SK-N-SH treated with all-trans-retinoic acid at 6 μM for 48 hours (cell line): ENCODE results near the gene TMEM178B.

Experiments
- BACH2 ChIP-seq: fragments of 250-450 bp; sonication (Bioruptor Pico); IDR thresholded peaks from 2 replicates; pipeline ENCODE4 v1.9.0; 2021; ENCODE audit warnings: mild to moderate bottlenecking, borderline replicate concordance
- GLIS3 ChIP-seq: fragments of 250-450 bp; sonication (Bioruptor Pico); IDR thresholded peaks from 2 replicates; pipeline ENCODE4 v1.5.0; 2020; ENCODE audit warnings: mild to moderate bottlenecking, moderate library complexity
- PPARA ChIP-seq: fragments of 250-450 bp; sonication (Bioruptor Pico); IDR thresholded peaks from 2 replicates; pipeline ENCODE4 v1.5.0; 2020; ENCODE audit warnings: mild to moderate bottlenecking, borderline replicate concordance
- TCF4 ChIP-seq: fragments of 250-450 bp; sonication (Bioruptor Pico); IDR thresholded peaks from 2 replicates; pipeline ENCODE4 v1.8.0; 2021; ENCODE audit warnings: mild to moderate bottlenecking, moderate library complexity, borderline replicate concordance
- TOX ChIP-seq: fragments of 250-450 bp; sonication (Bioruptor Pico); IDR thresholded peaks from 2 replicates; pipeline ENCODE4 v1.8.0; 2021; ENCODE audit warnings: mild to moderate bottlenecking, moderate library complexity, borderline replicate concordance
- ZFP3 ChIP-seq: fragments of 250-450 bp; sonication (Bioruptor Pico); IDR thresholded peaks from 2 replicates; pipeline ENCODE4 v1.5.0; 2020; ENCODE audit warnings: mild to moderate bottlenecking, moderate library complexity
- ZNF565 ChIP-seq: fragments of 450-650 bp; formaldehyde crosslinking; conservative IDR thresholded peaks from 2 replicates; pipeline ENCODE4 v1.5.0; 2020; ENCODE audit warnings: low read depth, mild to moderate bottlenecking, moderate library complexity
- ZNF70 ChIP-seq: fragments of 450-650 bp; formaldehyde crosslinking; IDR thresholded peaks from 2 replicates; pipeline ENCODE4 v1.5.0; 2020; ENCODE audit warnings: mild to moderate bottlenecking, moderate library complexity
- ZNF8 ChIP-seq: fragments of 450-650 bp; formaldehyde crosslinking; IDR thresholded peaks from 2 replicates; pipeline ENCODE4 v1.5.0; 2020; ENCODE audit warnings: mild to moderate bottlenecking, moderate library complexity
- TF ChIP-seq, protein P1 (sequence below): fragments of 250-450 bp; sonication (Bioruptor Pico); IDR thresholded peaks from 2 replicates; pipeline ENCODE4 v1.5.0; 2020; ENCODE audit warnings: mild to moderate bottlenecking, moderate library complexity
- TF ChIP-seq, protein P2 (sequence below): fragments of 250-450 bp; sonication (Bioruptor Pico); IDR thresholded peaks from 2 replicates; pipeline ENCODE4 v1.8.0; 2020; ENCODE audit warnings: mild to moderate bottlenecking, moderate library complexity, borderline replicate concordance
- TF ChIP-seq, protein P3 (sequence below): fragments of 250-450 bp; sonication (Bioruptor Pico); IDR thresholded peaks from 2 replicates; pipeline ENCODE4 v1.5.1; 2020; ENCODE audit warnings: low read depth, mild to moderate bottlenecking, moderate library complexity
- TF ChIP-seq, protein P4 (sequence below): fragments of 250-450 bp; sonication (Bioruptor Pico); IDR thresholded peaks from 2 replicates; pipeline ENCODE4 v1.8.0; 2021; ENCODE audit warnings: low read depth, mild to moderate bottlenecking, moderate library complexity, borderline replicate concordance

DNA sequence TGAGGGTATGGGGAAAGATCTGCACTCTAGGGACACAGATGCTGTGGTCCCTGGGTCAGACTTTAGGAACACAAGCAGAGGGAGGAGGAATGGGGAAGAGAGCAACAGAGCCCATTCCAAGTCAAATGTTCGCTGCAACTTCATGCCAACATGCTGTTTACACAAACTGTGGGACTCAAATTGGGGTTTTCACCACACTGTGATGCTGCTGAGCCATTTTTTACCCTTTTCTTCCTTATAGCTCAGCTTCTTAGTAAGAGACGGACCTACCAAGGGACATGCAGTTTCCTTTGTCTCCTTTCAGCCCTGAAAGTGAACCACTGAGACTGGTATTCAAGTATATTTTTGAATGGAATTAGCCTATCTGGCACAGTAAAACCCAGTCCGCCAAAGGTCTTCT is 413.1 kb downstream of the TMEM178B start:
- TF ChIP-seq ZNF70 (CRISPR knock-in tag) (no peak), TOX (CRISPR knock-in tag) (no peak), BACH2 (CRISPR knock-in tag) (no peak), ZNF8 (CRISPR knock-in tag) (no peak), GLIS3 (no peak), PPARA (CRISPR knock-in tag) (no peak), ZNF565 (CRISPR knock-in tag) (no peak), ZFP3 (CRISPR knock-in tag) (no peak), TCF4 (CRISPR knock-in tag) (no peak)
- TF ChIP-seq, protein P1, sequence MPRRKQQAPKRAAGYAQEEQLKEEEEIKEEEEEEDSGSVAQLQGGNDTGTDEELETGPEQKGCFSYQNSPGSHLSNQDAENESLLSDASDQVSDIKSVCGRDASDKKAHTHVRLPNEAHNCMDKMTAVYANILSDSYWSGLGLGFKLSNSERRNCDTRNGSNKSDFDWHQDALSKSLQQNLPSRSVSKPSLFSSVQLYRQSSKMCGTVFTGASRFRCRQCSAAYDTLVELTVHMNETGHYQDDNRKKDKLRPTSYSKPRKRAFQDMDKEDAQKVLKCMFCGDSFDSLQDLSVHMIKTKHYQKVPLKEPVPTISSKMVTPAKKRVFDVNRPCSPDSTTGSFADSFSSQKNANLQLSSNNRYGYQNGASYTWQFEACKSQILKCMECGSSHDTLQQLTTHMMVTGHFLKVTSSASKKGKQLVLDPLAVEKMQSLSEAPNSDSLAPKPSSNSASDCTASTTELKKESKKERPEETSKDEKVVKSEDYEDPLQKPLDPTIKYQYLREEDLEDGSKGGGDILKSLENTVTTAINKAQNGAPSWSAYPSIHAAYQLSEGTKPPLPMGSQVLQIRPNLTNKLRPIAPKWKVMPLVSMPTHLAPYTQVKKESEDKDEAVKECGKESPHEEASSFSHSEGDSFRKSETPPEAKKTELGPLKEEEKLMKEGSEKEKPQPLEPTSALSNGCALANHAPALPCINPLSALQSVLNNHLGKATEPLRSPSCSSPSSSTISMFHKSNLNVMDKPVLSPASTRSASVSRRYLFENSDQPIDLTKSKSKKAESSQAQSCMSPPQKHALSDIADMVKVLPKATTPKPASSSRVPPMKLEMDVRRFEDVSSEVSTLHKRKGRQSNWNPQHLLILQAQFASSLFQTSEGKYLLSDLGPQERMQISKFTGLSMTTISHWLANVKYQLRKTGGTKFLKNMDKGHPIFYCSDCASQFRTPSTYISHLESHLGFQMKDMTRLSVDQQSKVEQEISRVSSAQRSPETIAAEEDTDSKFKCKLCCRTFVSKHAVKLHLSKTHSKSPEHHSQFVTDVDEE (CRISPR knock-in tag) = no peak
- TF ChIP-seq, protein P2, sequence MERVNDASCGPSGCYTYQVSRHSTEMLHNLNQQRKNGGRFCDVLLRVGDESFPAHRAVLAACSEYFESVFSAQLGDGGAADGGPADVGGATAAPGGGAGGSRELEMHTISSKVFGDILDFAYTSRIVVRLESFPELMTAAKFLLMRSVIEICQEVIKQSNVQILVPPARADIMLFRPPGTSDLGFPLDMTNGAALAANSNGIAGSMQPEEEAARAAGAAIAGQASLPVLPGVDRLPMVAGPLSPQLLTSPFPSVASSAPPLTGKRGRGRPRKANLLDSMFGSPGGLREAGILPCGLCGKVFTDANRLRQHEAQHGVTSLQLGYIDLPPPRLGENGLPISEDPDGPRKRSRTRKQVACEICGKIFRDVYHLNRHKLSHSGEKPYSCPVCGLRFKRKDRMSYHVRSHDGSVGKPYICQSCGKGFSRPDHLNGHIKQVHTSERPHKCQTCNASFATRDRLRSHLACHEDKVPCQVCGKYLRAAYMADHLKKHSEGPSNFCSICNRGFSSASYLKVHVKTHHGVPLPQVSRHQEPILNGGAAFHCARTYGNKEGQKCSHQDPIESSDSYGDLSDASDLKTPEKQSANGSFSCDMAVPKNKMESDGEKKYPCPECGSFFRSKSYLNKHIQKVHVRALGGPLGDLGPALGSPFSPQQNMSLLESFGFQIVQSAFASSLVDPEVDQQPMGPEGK (CRISPR knock-in tag) = no peak
- TF ChIP-seq, protein P3, sequence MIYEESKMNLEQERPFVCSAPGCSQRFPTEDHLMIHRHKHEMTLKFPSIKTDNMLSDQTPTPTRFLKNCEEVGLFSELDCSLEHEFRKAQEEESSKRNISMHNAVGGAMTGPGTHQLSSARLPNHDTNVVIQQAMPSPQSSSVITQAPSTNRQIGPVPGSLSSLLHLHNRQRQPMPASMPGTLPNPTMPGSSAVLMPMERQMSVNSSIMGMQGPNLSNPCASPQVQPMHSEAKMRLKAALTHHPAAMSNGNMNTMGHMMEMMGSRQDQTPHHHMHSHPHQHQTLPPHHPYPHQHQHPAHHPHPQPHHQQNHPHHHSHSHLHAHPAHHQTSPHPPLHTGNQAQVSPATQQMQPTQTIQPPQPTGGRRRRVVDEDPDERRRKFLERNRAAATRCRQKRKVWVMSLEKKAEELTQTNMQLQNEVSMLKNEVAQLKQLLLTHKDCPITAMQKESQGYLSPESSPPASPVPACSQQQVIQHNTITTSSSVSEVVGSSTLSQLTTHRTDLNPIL (CRISPR knock-in tag) = no peak
- TF ChIP-seq, protein P4, sequence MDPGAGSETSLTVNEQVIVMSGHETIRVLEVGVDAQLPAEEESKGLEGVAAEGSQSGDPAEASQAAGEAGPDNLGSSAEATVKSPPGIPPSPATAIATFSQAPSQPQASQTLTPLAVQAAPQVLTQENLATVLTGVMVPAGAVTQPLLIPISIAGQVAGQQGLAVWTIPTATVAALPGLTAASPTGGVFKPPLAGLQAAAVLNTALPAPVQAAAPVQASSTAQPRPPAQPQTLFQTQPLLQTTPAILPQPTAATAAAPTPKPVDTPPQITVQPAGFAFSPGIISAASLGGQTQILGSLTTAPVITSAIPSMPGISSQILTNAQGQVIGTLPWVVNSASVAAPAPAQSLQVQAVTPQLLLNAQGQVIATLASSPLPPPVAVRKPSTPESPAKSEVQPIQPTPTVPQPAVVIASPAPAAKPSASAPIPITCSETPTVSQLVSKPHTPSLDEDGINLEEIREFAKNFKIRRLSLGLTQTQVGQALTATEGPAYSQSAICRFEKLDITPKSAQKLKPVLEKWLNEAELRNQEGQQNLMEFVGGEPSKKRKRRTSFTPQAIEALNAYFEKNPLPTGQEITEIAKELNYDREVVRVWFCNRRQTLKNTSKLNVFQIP (CRISPR knock-in tag) = no peak
